ENCODE measurements around the gene DCDC2C. TPM values are rescaled to one million over a fixed set of nuclear protein-coding genes. Genes with fewer than 3 reads are reported as not detected.

Gene DCDC2C
- polyA plus RNA-seq, 2 of the 4 experiments (the other 2 are of a cell fraction) = not detected

- no peaks in the 10 kb centered on the region for H3K9me3 ChIP-seq
- H3K4me2 ChIP-seq = no peak overlapping the region
- H3K27ac ChIP-seq = no peak overlapping the region
- WGBS (ENCODE audit: missing lambda C conversion rate) = 14% methylated on average over 12 of the region's 12 CpGs
- no peak for ATAC-seq
- TF ChIP-seq ZFP36 (IDR thresholded peaks at IDR 0.05; ENCODE audit: borderline replicate concordance, partially characterized antibody) = no peak
- no peak for TF ChIP-seq ELK1 (IDR thresholded peaks at IDR 0.05; ENCODE audit: low read depth, low read length)
- TF ChIP-seq RCOR1 (IDR thresholded peaks at IDR 0.05; ENCODE audit: low read depth, low read length) = no peak
- no peak for TF ChIP-seq HOXB5 (CRISPR knock-in tag; IDR thresholded peaks at IDR 0.05)
- no peak for TF ChIP-seq NPAS2 (CRISPR knock-in tag; IDR thresholded peaks at IDR 0.05; ENCODE audit: borderline replicate concordance)
- no peak for TF ChIP-seq GATA3 (IDR thresholded peaks at IDR 0.05; ENCODE audit: borderline replicate concordance)
- ChIA-PET CTCF (interaction anchor here (0.7 to 1.4 kb wide), 2 partner anchors 29 to 53 kb away, joined by 4 to 5 read pairs; no protein-coding TSS in a partner anchor), POLR2A (no interaction called here)
- no peak overlapping the region for H3K4me3 ChIP-seq
- DNase-seq (ENCODE audit: low read depth in 1 of 2, low spot score in 1 of 2) = no peak
- FAIRE-seq = no peak
- H3K4me1 ChIP-seq = no peaks in the 10 kb centered on the region
Observed at GRCh38 chr2:3774336-3774735, 71.0 kb downstream of the DCDC2C start.

GRCh38 chr2:3776311-3776710 is 72.9 kb downstream of the DCDC2C start:
- no peaks in the 10 kb centered on the region for H3K4me1 ChIP-seq
- FAIRE-seq (no peak), DNase-seq (ENCODE audit: low read depth in 1 of 2, low spot score in 1 of 2) (no peak), ATAC-seq (no peak)
- WGBS (ENCODE audit: missing lambda C conversion rate) = 31% methylated on average over 10 of the region's 10 CpGs
- ChIA-PET CTCF (no interaction called here), POLR2A (no interaction called here)
- H3K27ac ChIP-seq = no peak overlapping the region
- TF ChIP-seq FOSL2 (IDR thresholded peaks at IDR 0.05) = no peak
- TF ChIP-seq FOSL2 (CRISPR knock-in tag; IDR thresholded peaks at IDR 0.05) = no peak
- no peak for TF ChIP-seq EP300 (IDR thresholded peaks at IDR 0.05)
- TF ChIP-seq SREBF2 (IDR thresholded peaks at IDR 0.05) = no peak
- no peak for TF ChIP-seq KDM1A (IDR thresholded peaks at IDR 0.05; ENCODE audit: low read depth)
- TF ChIP-seq GATA3 (IDR thresholded peaks at IDR 0.05; ENCODE audit: borderline replicate concordance) = no peak
- TF ChIP-seq EHF (CRISPR knock-in tag; IDR thresholded peaks at IDR 0.05) = no peak
- TF ChIP-seq NR3C1 (IDR thresholded peaks at IDR 0.05) = no peak
- TF ChIP-seq TP53 (CRISPR knock-in tag; IDR thresholded peaks at IDR 0.05) = no peak
- no peak for TF ChIP-seq FOXS1 (CRISPR knock-in tag; IDR thresholded peaks at IDR 0.05)
- TF ChIP-seq BHLHE40 (IDR thresholded peaks at IDR 0.05; ENCODE audit: low read depth, low read length) = no peak
- TF ChIP-seq POLR2A (IDR thresholded peaks at IDR 0.05; ENCODE audit: low read length) = no peak
- TF ChIP-seq USF2 (IDR thresholded peaks at IDR 0.05) = no peak
- no peak for TF ChIP-seq CEBPB (IDR thresholded peaks at IDR 0.05)
- TF ChIP-seq ELK1 (IDR thresholded peaks at IDR 0.05; ENCODE audit: low read depth, low read length) = no peak
- TF ChIP-seq HES2 (IDR thresholded peaks at IDR 0.05) = no peak
- TF ChIP-seq MAX (IDR thresholded peaks at IDR 0.05) = no peak
- no peak overlapping the region for H3K4me2 ChIP-seq
- no peak overlapping the region for H3K4me3 ChIP-seq
- no peaks in the 10 kb centered on the region for H3K9me3 ChIP-seq

- Histone ChIP-seq H3K4me2 (no peak overlapping the region), H3K4me3 (no peak overlapping the region), H3K27ac (no peak overlapping the region), H3K4me1 (no peaks in the 10 kb centered on the region), H3K9me3 (no peaks in the 10 kb centered on the region)
- POLR2A ChIA-PET = no interaction called here
- 64% methylated on average over 10 of the region's 11 CpGs for WGBS (ENCODE audit: missing lambda C conversion rate)
- ATAC-seq (no peak), FAIRE-seq (no peak), DNase-seq (ENCODE audit: low read depth in 1 of 2, low spot score in 1 of 2) (no peak)
- CTCF ChIA-PET = interaction anchor here (0.9 to 4.5 kb wide), 2 partner anchors 49 to 86 kb away, joined by 3 to 31 read pairs; no protein-coding TSS in a partner anchor
- TF ChIP-seq CHD2 (IDR thresholded peaks at IDR 0.05; ENCODE audit: low read length, partially characterized antibody) (no peak), SMC3 (IDR thresholded peaks at IDR 0.05) (no peak), EHMT2 (IDR thresholded peaks at IDR 0.05; ENCODE audit: low read depth) (no peak), ELK1 (IDR thresholded peaks at IDR 0.05; ENCODE audit: low read depth, low read length) (no peak), FOXS1 (CRISPR knock-in tag; IDR thresholded peaks at IDR 0.05) (no peak), CBX2 (IDR thresholded peaks at IDR 0.05; ENCODE audit: borderline replicate concordance, low read depth) (no peak), FOSB (CRISPR knock-in tag; IDR thresholded peaks at IDR 0.05) (no peak), RCOR1 (IDR thresholded peaks at IDR 0.05; ENCODE audit: low read depth, low read length) (no peak), BHLHE40 (IDR thresholded peaks at IDR 0.05; ENCODE audit: low read depth, low read length) (no peak), ESRRA (IDR thresholded peaks at IDR 0.05; ENCODE audit: borderline replicate concordance, low read length) (no peak), PBX3 (IDR thresholded peaks at IDR 0.05) (no peak), JUN (IDR thresholded peaks at IDR 0.05) (no peak), MYC (IDR thresholded peaks at IDR 0.05; ENCODE audit: borderline replicate concordance, low read length) (no peak), KDM5A (IDR thresholded peaks at IDR 0.05) (no peak), JUNB (IDR thresholded peaks at IDR 0.05) (no peak), CBX8 (IDR thresholded peaks at IDR 0.05) (no peak)
Observed at GRCh38 chr2:3777966-3778365, 74.6 kb downstream of the DCDC2C start.

Data from A549 (cell line).